CD4-positive, CD25-positive, alpha-beta regulatory T cell (primary cell): ENCODE measurements around the gene RPL22. TPM values are rescaled to one million over a fixed set of nuclear protein-coding genes. Genes with fewer than 3 reads are reported as not detected.

ENCODE experiments used
- polyA plus RNA-seq, 4 donors: library from polyadenylated mRNA; unstranded; fragments of 300-500 nt; fragmentation: Illumina TruSeq; gene quantifications; one replicate each; pipeline ENCODE4 v1.2.3, GENCODE V29; 2021
- total RNA-seq: library from RNA; stranded (reverse); gene quantifications from one replicate; pipeline ENCODE4 v1.2.3, GENCODE V29; 2022

Gene RPL22
- total and polyA plus RNA-seq, 5 donors from 2014 or later: 152 to 405 (median 196) TPM

Other genes with a start within 250 kb of the RPL22 start
- gene NPHP4, start 207.2 kb downstream of the RPL22 start, total RNA-seq: 13.2 TPM
- 1 to 10 TPM in 1 of 4 donors, under 1 TPM in 3; 0.29 to 1.2 (median 0.74) TPM for gene NPHP4, start 207.2 kb downstream of the RPL22 start, polyA plus RNA-seq
- gene KCNAB2, start 153.7 kb downstream of the RPL22 start, total RNA-seq: 244 TPM
- 10 to 100 TPM; 21.2 to 28.6 (median 26.5) TPM for gene KCNAB2, start 153.7 kb downstream of the RPL22 start, polyA plus RNA-seq
- not detected for gene CHD5, start 19.3 kb downstream of the RPL22 start, total RNA-seq
- not detected for gene CHD5, start 19.3 kb downstream of the RPL22 start, polyA plus RNA-seq
- gene RNF207, start 6.5 kb upstream of the RPL22 start, total RNA-seq: 8.4 TPM
- under 1 TPM; 0.08 to 0.52 (median 0.40) TPM for gene RNF207, start 6.5 kb upstream of the RPL22 start, polyA plus RNA-seq
- 9.1 TPM for gene ICMT, start 36.4 kb upstream of the RPL22 start, total RNA-seq
- gene ICMT, start 36.4 kb upstream of the RPL22 start, polyA plus RNA-seq: 10 to 100 TPM; 18.2 to 22.3 (median 19.7) TPM
- gene HES3, start 44.6 kb upstream of the RPL22 start, total RNA-seq: not detected
- gene HES3, start 44.6 kb upstream of the RPL22 start, polyA plus RNA-seq: not detected
- gene GPR153, start 61.5 kb upstream of the RPL22 start, total RNA-seq: 0.15 TPM
- not detected for gene GPR153, start 61.5 kb upstream of the RPL22 start, polyA plus RNA-seq
- 9.6 TPM for gene ACOT7, start 194.2 kb upstream of the RPL22 start, total RNA-seq
- 10 to 100 TPM in 2 of 4 donors, 1 to 10 TPM in 2; 9.3 to 13.6 (median 9.9) TPM for gene ACOT7, start 194.2 kb upstream of the RPL22 start, polyA plus RNA-seq
- not detected for gene HES2, start 220.3 kb upstream of the RPL22 start, total RNA-seq
- not detected for gene HES2, start 220.3 kb upstream of the RPL22 start, polyA plus RNA-seq
- gene ESPN, start 225.2 kb upstream of the RPL22 start, total RNA-seq: 3.7 TPM
- gene ESPN, start 225.2 kb upstream of the RPL22 start, polyA plus RNA-seq: under 1 TPM; 0.22 to 0.25 (median 0.22) TPM